ENCODE measurements around the gene ADGRL3.

ADGRL3 gene

DNA sequence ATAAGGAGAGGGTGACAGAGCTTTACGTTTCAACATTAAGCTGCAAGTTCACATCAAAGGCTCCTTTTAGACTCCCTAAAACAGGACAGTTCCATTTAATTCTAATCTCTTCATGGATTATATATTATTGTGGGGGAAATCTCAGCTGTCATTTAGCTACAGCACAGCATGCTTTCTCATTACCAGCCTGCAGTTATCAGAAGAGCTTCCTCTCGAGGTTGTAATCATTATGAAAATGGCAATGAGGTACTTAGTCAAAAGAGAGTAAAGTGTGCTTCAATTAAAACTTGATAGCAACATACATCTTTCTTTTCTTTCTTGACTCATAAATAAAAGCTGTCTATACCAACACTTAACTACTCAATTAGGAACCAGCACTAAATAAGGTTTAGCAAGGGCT lies 896.8 kb downstream of the ADGRL3 start:
- Histone ChIP-seq H4K12ac (ENCODE audit: low read depth, low read length) (no peak overlapping the region), H3K4ac (ENCODE audit: low read depth, low read length) (no peak overlapping the region), H2AFZ (ENCODE audit: insufficient read depth, low read length, poor library complexity) (no peak overlapping the region), H2BK5ac (ENCODE audit: low read depth, low read length, poor library complexity) (no peak overlapping the region), H3K79me2 (ENCODE audit: control insufficient read depth, insufficient read depth, low read length, poor library complexity) (no peaks in the 10 kb centered on the region), H3K4me3 (ENCODE audit: low read depth, low read length) (no peak overlapping the region), H3K23ac (ENCODE audit: low read length) (no peak overlapping the region), H3K27me3 (ENCODE audit: insufficient read depth, low read length) (no peaks in the 10 kb centered on the region), H2AK5ac (ENCODE audit: low read length) (no peak overlapping the region), H2BK120ac (ENCODE audit: insufficient read depth, low read length, poor library complexity) (no peak overlapping the region), H3K9me3 (ENCODE audit: insufficient read depth, low read depth, low read length) (no peaks in the 10 kb centered on the region), H3K9ac (ENCODE audit: low read length) (no peak overlapping the region), H4K91ac (ENCODE audit: low read depth, low read length) (no peak overlapping the region), H3K4me1 (ENCODE audit: control insufficient read depth in 1 of 2, insufficient read depth in 2 of 2, low read length in 2 of 2) (no peaks in the 10 kb centered on the region), H3K36me3 (ENCODE audit: control insufficient read depth in 1 of 2, insufficient read depth in 2 of 2, low read length in 2 of 2) (no peaks in the 10 kb centered on the region), H3K27ac (ENCODE audit: low read depth, low read length) (no peak overlapping the region), H4K8ac (ENCODE audit: low read depth, low read length) (no peak overlapping the region), H3K79me1 (ENCODE audit: low read length) (no peaks in the 10 kb centered on the region), H3K14ac (ENCODE audit: low read length) (no peak overlapping the region), H3K18ac (ENCODE audit: low read length) (no peak overlapping the region), H3K4me2 (ENCODE audit: low read length) (no peak overlapping the region), H2BK12ac (ENCODE audit: low read length) (no peak overlapping the region)
- DNase-seq: no peak
- WGBS (ENCODE audit: extremely low coverage, insufficient coverage, insufficient read length): no CpG with 5 or more reads among the region's 2 CpGs

GRCh38 chr4:62115216-62115615 lies 915.1 kb downstream of the ADGRL3 start:
- no peak for DNase-seq
- Histone ChIP-seq H3K79me1 (ENCODE audit: low read length) (no peaks in the 10 kb centered on the region), H3K18ac (ENCODE audit: low read length) (no peak overlapping the region), H4K91ac (ENCODE audit: low read depth, low read length) (no peak overlapping the region), H3K9me3 (ENCODE audit: insufficient read depth, low read depth, low read length) (no peaks in the 10 kb centered on the region), H2AFZ (ENCODE audit: insufficient read depth, low read length, poor library complexity) (no peak overlapping the region), H3K36me3 (ENCODE audit: control insufficient read depth in 1 of 2, insufficient read depth in 2 of 2, low read length in 2 of 2) (no peaks in the 10 kb centered on the region), H3K27me3 (ENCODE audit: insufficient read depth, low read length) (no peaks in the 10 kb centered on the region), H2BK5ac (ENCODE audit: low read depth, low read length, poor library complexity) (no peak overlapping the region), H3K79me2 (ENCODE audit: control insufficient read depth, insufficient read depth, low read length, poor library complexity) (no peaks in the 10 kb centered on the region), H3K4me2 (ENCODE audit: low read length) (no peak overlapping the region), H4K8ac (ENCODE audit: low read depth, low read length) (no peak overlapping the region), H3K23ac (ENCODE audit: low read length) (no peak overlapping the region), H3K4ac (ENCODE audit: low read depth, low read length) (no peak overlapping the region), H2AK5ac (ENCODE audit: low read length) (no peak overlapping the region), H2BK12ac (ENCODE audit: low read length) (no peak overlapping the region), H3K4me3 (ENCODE audit: low read depth, low read length) (no peak overlapping the region), H4K12ac (ENCODE audit: low read depth, low read length) (no peak overlapping the region), H3K27ac (ENCODE audit: low read depth, low read length) (no peak overlapping the region), H2BK120ac (ENCODE audit: insufficient read depth, low read length, poor library complexity) (no peak overlapping the region), H3K4me1 (ENCODE audit: control insufficient read depth in 1 of 2, insufficient read depth in 2 of 2, low read length in 2 of 2) (no peaks in the 10 kb centered on the region), H3K9ac (ENCODE audit: low read length) (no peak overlapping the region), H3K14ac (ENCODE audit: low read length) (no peak overlapping the region)
- no CpG with 5 or more reads among the region's 1 CpG for WGBS (ENCODE audit: extremely low coverage, insufficient coverage, insufficient read length)

DNA sequence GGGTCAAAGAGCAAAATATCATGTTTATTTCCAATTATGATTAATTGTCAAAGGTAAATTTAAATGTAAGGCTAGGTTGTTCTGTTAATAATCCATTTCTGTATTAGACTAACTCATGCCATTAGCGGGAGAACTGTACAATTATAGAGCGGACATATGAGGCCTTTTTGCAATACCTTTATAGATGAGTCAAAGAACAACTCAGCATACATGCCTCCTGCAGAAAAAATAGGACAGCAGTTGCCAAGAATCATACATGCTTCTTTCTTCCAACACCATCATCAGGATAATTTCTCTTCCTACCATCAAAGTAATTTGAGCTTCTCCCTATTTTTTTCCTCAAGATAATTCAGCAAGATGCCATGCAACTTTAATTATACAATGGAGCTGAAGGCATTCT lies 917.8 kb downstream of the ADGRL3 start:
- Histone ChIP-seq H3K4me2 (ENCODE audit: low read length) (no peak overlapping the region), H3K9me3 (ENCODE audit: insufficient read depth, low read depth, low read length) (no peaks in the 10 kb centered on the region), H4K8ac (ENCODE audit: low read depth, low read length) (no peak overlapping the region), H2BK12ac (ENCODE audit: low read length) (no peak overlapping the region), H3K27ac (ENCODE audit: low read depth, low read length) (no peak overlapping the region), H2AFZ (ENCODE audit: insufficient read depth, low read length, poor library complexity) (no peak overlapping the region), H4K12ac (ENCODE audit: low read depth, low read length) (no peak overlapping the region), H4K91ac (ENCODE audit: low read depth, low read length) (no peak overlapping the region), H2BK120ac (ENCODE audit: insufficient read depth, low read length, poor library complexity) (no peak overlapping the region), H3K4me3 (ENCODE audit: low read depth, low read length) (no peak overlapping the region), H3K79me1 (ENCODE audit: low read length) (no peaks in the 10 kb centered on the region), H2BK5ac (ENCODE audit: low read depth, low read length, poor library complexity) (no peak overlapping the region), H3K27me3 (ENCODE audit: insufficient read depth, low read length) (no peaks in the 10 kb centered on the region), H3K14ac (ENCODE audit: low read length) (no peak overlapping the region), H3K4ac (ENCODE audit: low read depth, low read length) (no peak overlapping the region), H3K79me2 (ENCODE audit: control insufficient read depth, insufficient read depth, low read length, poor library complexity) (no peaks in the 10 kb centered on the region), H3K18ac (ENCODE audit: low read length) (no peak overlapping the region), H3K4me1 (ENCODE audit: control insufficient read depth in 1 of 2, insufficient read depth in 2 of 2, low read length in 2 of 2) (no peaks in the 10 kb centered on the region), H3K9ac (ENCODE audit: low read length) (no peak overlapping the region), H3K36me3 (ENCODE audit: control insufficient read depth in 1 of 2, insufficient read depth in 2 of 2, low read length in 2 of 2) (no peaks in the 10 kb centered on the region), H3K23ac (ENCODE audit: low read length) (no peak overlapping the region), H2AK5ac (ENCODE audit: low read length) (no peak overlapping the region)
- no CpG with 5 or more reads among the region's 2 CpGs for WGBS (ENCODE audit: extremely low coverage, insufficient coverage, insufficient read length)
- DNase-seq: no peak

DNA sequence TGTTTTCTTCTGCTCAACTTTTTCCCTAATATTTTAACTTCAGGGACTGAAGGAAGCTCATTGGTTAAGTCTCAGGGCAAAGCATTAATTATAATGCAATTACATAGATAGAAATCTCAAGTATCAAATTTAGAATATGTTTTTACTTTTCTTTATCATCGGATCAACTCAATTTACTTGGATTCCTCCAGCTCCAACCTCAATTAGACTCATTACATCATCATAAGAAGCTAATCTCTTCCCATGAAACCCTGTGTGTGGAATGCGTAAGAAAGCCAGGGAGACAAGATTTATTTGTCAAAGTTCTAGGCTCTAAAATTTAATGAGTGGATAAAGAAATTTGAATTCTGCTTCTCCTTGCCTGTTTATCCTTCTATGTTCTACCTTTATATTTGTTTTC lies 918.4 kb downstream of the ADGRL3 start:
- Histone ChIP-seq H3K9ac (ENCODE audit: low read length) (no peak overlapping the region), H3K4me2 (ENCODE audit: low read length) (no peak overlapping the region)

More for the DNA sequence above, 918.4 kb downstream of the ADGRL3 start:
- Histone ChIP-seq H3K18ac (ENCODE audit: low read length) (no peak overlapping the region), H3K4me3 (ENCODE audit: low read depth, low read length) (no peak overlapping the region), H3K27me3 (ENCODE audit: insufficient read depth, low read length) (no peaks in the 10 kb centered on the region), H2BK12ac (ENCODE audit: low read length) (no peak overlapping the region), H3K4me1 (ENCODE audit: control insufficient read depth in 1 of 2, insufficient read depth in 2 of 2, low read length in 2 of 2) (no peaks in the 10 kb centered on the region), H4K8ac (ENCODE audit: low read depth, low read length) (no peak overlapping the region), H3K79me2 (ENCODE audit: control insufficient read depth, insufficient read depth, low read length, poor library complexity) (no peaks in the 10 kb centered on the region), H3K27ac (ENCODE audit: low read depth, low read length) (no peak overlapping the region), H3K23ac (ENCODE audit: low read length) (no peak overlapping the region), H3K79me1 (ENCODE audit: low read length) (no peaks in the 10 kb centered on the region), H2BK5ac (ENCODE audit: low read depth, low read length, poor library complexity) (no peak overlapping the region), H4K12ac (ENCODE audit: low read depth, low read length) (no peak overlapping the region), H3K4ac (ENCODE audit: low read depth, low read length) (no peak overlapping the region), H2BK120ac (ENCODE audit: insufficient read depth, low read length, poor library complexity) (no peak overlapping the region), H2AK5ac (ENCODE audit: low read length) (no peak overlapping the region), H3K9me3 (ENCODE audit: insufficient read depth, low read depth, low read length) (no peaks in the 10 kb centered on the region), H4K91ac (ENCODE audit: low read depth, low read length) (no peak overlapping the region), H3K36me3 (ENCODE audit: control insufficient read depth in 1 of 2, insufficient read depth in 2 of 2, low read length in 2 of 2) (no peaks in the 10 kb centered on the region), H3K14ac (ENCODE audit: low read length) (no peak overlapping the region), H2AFZ (ENCODE audit: insufficient read depth, low read length, poor library complexity) (no peak overlapping the region)
- DNase-seq: no peak
- WGBS (ENCODE audit: extremely low coverage, insufficient coverage, insufficient read length): no CpG with 5 or more reads among the region's 2 CpGs

Data from trophoblast cell (in vitro differentiated cells and primary cell).